Loucy (cell line): Measurements from ENCODE around the gene NLRC4.

ENCODE experiments used
- CTCF ChIP-seq: fragments of 200-600 bp; sonication (generic); conservative IDR thresholded peaks from 2 replicates; pipeline ENCODE4 v1.5.1; 2014; ENCODE audit warnings: mild to moderate bottlenecking, antibody characterized with exemption, low read length
- EZH2phosphoT487 ChIP-seq: fragments of 200-600 bp; IDR thresholded peaks from 2 replicates; pipeline ENCODE4 v1.6.1; 2018; ENCODE audit warnings: antibody characterized with exemption, mild to moderate bottlenecking, moderate library complexity, borderline replicate concordance

- no peak for TF ChIP-seq CTCF
- no peak for TF ChIP-seq EZH2phosphoT487
Measured at GRCh38 chr2:32310577-32310976, 45.9 kb upstream of the NLRC4 start.
